WTC11 (cell line): ENCODE results near the gene FASTKD1. TPM values are rescaled to one million over a fixed set of nuclear protein-coding genes. Genes with fewer than 3 reads are reported as not detected.

Experiments used
- ATAC-seq: fragments of 200-7000 bp; cut with Tn5 transposase; 2 replicates; pipeline ENCODE4 v1.10.0; 2021; ENCODE audit warnings: mild to moderate bottlenecking, moderate library complexity
- CTCF ChIA-PET: fragments of 300-600 bp; sonication (Branson Sonifier 250); formaldehyde crosslinking; loops from one replicate; lab custom pipeline; 2021; ENCODE audit warnings: antibody characterized with exemption; lab: Charles Lee
- POLR2A ChIA-PET: fragments of 350-600 bp; sonication (Branson Sonifier 250); formaldehyde crosslinking; loops from one replicate; lab custom pipeline; 2021; ENCODE audit warnings: antibody characterized with exemption; lab: Charles Lee
- DNase-seq: peaks from one replicate; pipeline ENCODE4 v3.0.0; 2021; ENCODE audit warnings: low spot score
- H3K27ac Mint-ChIP-seq: 2 replicates; pipeline ENCODE4 v1.8.0; 2021; ENCODE audit warnings: mixed read lengths
- H3K27me3 Mint-ChIP-seq: 2 replicates; pipeline ENCODE4 v1.8.0; 2021; ENCODE audit warnings: low read depth, mild to moderate bottlenecking, moderate library complexity, mixed read lengths
- H3K36me3 Mint-ChIP-seq: 2 replicates; pipeline ENCODE4 v1.8.0; 2021; ENCODE audit warnings: mixed read lengths
- H3K4me1 Mint-ChIP-seq: 2 replicates; pipeline ENCODE4 v1.8.0; 2022; ENCODE audit warnings: mixed read lengths
- H3K4me3 Mint-ChIP-seq: 2 replicates; pipeline ENCODE4 v1.8.0; 2021; ENCODE audit warnings: mild to moderate bottlenecking, moderate library complexity, mixed read lengths
- H3K9me3 Mint-ChIP-seq: 2 replicates; pipeline ENCODE4 v1.8.0; 2021; ENCODE audit warnings: mixed read lengths
- ATF1 ChIP-seq: sonication (generic); formaldehyde crosslinking; IDR thresholded peaks from 2 replicates; pipeline ENCODE4 v1.8.1; 2023; ENCODE audit warnings: mild to moderate bottlenecking, moderate library complexity, missing genetic modification reagents
- CREB1 ChIP-seq: sonication (generic); formaldehyde crosslinking; IDR thresholded peaks from 2 replicates; pipeline ENCODE4 v1.8.0; 2023; ENCODE audit warnings: mild to moderate bottlenecking, missing genetic modification reagents
- NFATC4 ChIP-seq: fragments of 250-450 bp; sonication (Bioruptor Pico); IDR thresholded peaks from 2 replicates; pipeline ENCODE4 v1.9.0; 2021; ENCODE audit warnings: mild to moderate bottlenecking
- NFE2L1 ChIP-seq: sonication (generic); formaldehyde crosslinking; IDR thresholded peaks from 2 replicates; pipeline ENCODE4 v1.8.1; 2023; ENCODE audit warnings: missing genetic modification reagents
- SMAD3 ChIP-seq: sonication (generic); formaldehyde crosslinking; IDR thresholded peaks from 2 replicates; pipeline ENCODE4 v1.8.0; 2022; ENCODE audit warnings: missing genetic modification reagents, mild to moderate bottlenecking, borderline replicate concordance
- SOX15 ChIP-seq: fragments of 250-450 bp; sonication (Bioruptor Pico); IDR thresholded peaks from 2 replicates; pipeline ENCODE4 v1.9.0; 2021; ENCODE audit warnings: mild to moderate bottlenecking
- ZNF121 ChIP-seq: sonication (generic); formaldehyde crosslinking; IDR thresholded peaks from 2 replicates; pipeline ENCODE4 v1.8.0; 2023; ENCODE audit warnings: missing genetic modification reagents
- ZNF138 ChIP-seq: sonication (generic); formaldehyde crosslinking; conservative IDR thresholded peaks from 2 replicates; pipeline ENCODE4 v1.8.1; 2022; ENCODE audit warnings: mild to moderate bottlenecking, moderate library complexity, missing genetic modification reagents
- ZNF416 ChIP-seq: fragments of 250-450 bp; sonication (Bioruptor Pico); IDR thresholded peaks from 2 replicates; pipeline ENCODE4 v1.9.0; 2021; ENCODE audit warnings: mild to moderate bottlenecking, inconsistent platforms
- ZNF423 ChIP-seq: fragments of 250-450 bp; sonication (Bioruptor Pico); IDR thresholded peaks from 2 replicates; pipeline ENCODE4 v2.1.2; 2022; ENCODE audit warnings: mild to moderate bottlenecking, moderate library complexity
- total RNA-seq: library from RNA; stranded (reverse); gene quantifications from 3 replicates; pipeline ENCODE4 v1.2.3, GENCODE V29; 2021
- TF ChIP-seq, protein P1 (sequence below): sonication (generic); formaldehyde crosslinking; IDR thresholded peaks from 2 replicates; pipeline ENCODE4 v1.8.0; 2023; ENCODE audit warnings: missing genetic modification reagents, mild to moderate bottlenecking, borderline replicate concordance
- TF ChIP-seq, protein P2 (sequence below): sonication (generic); formaldehyde crosslinking; conservative IDR thresholded peaks from 2 replicates; pipeline ENCODE4 v1.8.1; 2022; ENCODE audit warnings: mild to moderate bottlenecking, missing genetic modification reagents
- TF ChIP-seq, protein P3 (sequence below): sonication (generic); formaldehyde crosslinking; IDR thresholded peaks from 2 replicates; pipeline ENCODE4 v1.8.0; 2023; ENCODE audit warnings: mild to moderate bottlenecking, missing genetic modification reagents
- TF ChIP-seq, protein P4 (sequence below): sonication (generic); formaldehyde crosslinking; IDR thresholded peaks from 2 replicates; pipeline ENCODE4 v1.8.1; 2023; ENCODE audit warnings: mild to moderate bottlenecking, moderate library complexity, missing genetic modification reagents
- TF ChIP-seq, protein P5 (sequence below): sonication (generic); formaldehyde crosslinking; IDR thresholded peaks from 2 replicates; pipeline ENCODE4 v1.8.0; 2023; ENCODE audit warnings: missing genetic modification reagents
- TF ChIP-seq, protein P6 (sequence below): sonication (generic); formaldehyde crosslinking; IDR thresholded peaks from 2 replicates; pipeline ENCODE4 v1.8.0; 2022; ENCODE audit warnings: missing genetic modification reagents
- TF ChIP-seq, protein P7 (sequence below): fragments of 250-450 bp; sonication (Bioruptor Pico); IDR thresholded peaks from 2 replicates; pipeline ENCODE4 v1.9.0; 2021; ENCODE audit warnings: mild to moderate bottlenecking

Gene FASTKD1
- total RNA-seq, 1 experiment from 2014 or later = 69.7 TPM

DNA sequence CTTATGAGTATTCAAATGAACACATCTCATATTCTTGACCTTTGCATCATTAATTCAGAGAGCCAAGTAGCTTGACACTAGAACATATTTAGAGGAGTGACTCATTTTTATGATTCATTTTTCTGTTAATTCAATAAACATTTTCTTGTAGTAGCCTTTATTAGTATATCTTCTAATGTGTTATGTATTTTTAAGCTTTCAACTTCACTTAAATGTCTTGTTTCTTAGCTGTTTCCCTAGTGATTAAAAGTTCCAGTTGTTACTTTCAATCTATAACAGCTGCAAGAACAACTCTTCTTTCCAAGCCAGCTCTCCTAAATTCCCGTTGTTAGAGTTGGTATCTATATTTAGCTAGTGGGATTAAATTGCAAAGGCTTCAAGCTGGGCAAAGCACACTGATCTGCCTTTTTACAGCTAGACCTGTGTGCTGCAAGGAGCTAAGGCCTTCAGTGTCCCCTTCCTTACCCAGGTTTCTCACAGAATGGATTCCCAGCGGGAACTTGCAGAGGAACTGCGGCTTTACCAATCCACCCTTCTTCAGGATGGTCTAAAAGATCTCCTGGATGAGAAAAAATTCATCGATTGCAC lies 64.3 kb downstream of the FASTKD1 start, which contains the start of gene KLHL41 (continued):
- TF ChIP-seq, protein P1, sequence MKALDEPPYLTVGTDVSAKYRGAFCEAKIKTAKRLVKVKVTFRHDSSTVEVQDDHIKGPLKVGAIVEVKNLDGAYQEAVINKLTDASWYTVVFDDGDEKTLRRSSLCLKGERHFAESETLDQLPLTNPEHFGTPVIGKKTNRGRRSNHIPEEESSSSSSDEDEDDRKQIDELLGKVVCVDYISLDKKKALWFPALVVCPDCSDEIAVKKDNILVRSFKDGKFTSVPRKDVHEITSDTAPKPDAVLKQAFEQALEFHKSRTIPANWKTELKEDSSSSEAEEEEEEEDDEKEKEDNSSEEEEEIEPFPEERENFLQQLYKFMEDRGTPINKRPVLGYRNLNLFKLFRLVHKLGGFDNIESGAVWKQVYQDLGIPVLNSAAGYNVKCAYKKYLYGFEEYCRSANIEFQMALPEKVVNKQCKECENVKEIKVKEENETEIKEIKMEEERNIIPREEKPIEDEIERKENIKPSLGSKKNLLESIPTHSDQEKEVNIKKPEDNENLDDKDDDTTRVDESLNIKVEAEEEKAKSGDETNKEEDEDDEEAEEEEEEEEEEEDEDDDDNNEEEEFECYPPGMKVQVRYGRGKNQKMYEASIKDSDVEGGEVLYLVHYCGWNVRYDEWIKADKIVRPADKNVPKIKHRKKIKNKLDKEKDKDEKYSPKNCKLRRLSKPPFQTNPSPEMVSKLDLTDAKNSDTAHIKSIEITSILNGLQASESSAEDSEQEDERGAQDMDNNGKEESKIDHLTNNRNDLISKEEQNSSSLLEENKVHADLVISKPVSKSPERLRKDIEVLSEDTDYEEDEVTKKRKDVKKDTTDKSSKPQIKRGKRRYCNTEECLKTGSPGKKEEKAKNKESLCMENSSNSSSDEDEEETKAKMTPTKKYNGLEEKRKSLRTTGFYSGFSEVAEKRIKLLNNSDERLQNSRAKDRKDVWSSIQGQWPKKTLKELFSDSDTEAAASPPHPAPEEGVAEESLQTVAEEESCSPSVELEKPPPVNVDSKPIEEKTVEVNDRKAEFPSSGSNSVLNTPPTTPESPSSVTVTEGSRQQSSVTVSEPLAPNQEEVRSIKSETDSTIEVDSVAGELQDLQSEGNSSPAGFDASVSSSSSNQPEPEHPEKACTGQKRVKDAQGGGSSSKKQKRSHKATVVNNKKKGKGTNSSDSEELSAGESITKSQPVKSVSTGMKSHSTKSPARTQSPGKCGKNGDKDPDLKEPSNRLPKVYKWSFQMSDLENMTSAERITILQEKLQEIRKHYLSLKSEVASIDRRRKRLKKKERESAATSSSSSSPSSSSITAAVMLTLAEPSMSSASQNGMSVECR = no peak
- TF ChIP-seq, protein P2, sequence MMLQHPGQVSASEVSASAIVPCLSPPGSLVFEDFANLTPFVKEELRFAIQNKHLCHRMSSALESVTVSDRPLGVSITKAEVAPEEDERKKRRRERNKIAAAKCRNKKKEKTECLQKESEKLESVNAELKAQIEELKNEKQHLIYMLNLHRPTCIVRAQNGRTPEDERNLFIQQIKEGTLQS (CRISPR knock-in tag) = no peak
- TF ChIP-seq NFATC4 (CRISPR knock-in tag) (no peak), SOX15 (CRISPR knock-in tag) (no peak), ZNF121 (CRISPR knock-in tag) (no peak), ZNF416 (CRISPR knock-in tag) (no peak), ATF1 (CRISPR knock-in tag) (no peak)
- TF ChIP-seq, protein P3, sequence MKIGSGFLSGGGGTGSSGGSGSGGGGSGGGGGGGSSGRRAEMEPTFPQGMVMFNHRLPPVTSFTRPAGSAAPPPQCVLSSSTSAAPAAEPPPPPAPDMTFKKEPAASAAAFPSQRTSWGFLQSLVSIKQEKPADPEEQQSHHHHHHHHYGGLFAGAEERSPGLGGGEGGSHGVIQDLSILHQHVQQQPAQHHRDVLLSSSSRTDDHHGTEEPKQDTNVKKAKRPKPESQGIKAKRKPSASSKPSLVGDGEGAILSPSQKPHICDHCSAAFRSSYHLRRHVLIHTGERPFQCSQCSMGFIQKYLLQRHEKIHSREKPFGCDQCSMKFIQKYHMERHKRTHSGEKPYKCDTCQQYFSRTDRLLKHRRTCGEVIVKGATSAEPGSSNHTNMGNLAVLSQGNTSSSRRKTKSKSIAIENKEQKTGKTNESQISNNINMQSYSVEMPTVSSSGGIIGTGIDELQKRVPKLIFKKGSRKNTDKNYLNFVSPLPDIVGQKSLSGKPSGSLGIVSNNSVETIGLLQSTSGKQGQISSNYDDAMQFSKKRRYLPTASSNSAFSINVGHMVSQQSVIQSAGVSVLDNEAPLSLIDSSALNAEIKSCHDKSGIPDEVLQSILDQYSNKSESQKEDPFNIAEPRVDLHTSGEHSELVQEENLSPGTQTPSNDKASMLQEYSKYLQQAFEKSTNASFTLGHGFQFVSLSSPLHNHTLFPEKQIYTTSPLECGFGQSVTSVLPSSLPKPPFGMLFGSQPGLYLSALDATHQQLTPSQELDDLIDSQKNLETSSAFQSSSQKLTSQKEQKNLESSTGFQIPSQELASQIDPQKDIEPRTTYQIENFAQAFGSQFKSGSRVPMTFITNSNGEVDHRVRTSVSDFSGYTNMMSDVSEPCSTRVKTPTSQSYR (CRISPR knock-in tag) = no peak
- TF ChIP-seq, protein P4, sequence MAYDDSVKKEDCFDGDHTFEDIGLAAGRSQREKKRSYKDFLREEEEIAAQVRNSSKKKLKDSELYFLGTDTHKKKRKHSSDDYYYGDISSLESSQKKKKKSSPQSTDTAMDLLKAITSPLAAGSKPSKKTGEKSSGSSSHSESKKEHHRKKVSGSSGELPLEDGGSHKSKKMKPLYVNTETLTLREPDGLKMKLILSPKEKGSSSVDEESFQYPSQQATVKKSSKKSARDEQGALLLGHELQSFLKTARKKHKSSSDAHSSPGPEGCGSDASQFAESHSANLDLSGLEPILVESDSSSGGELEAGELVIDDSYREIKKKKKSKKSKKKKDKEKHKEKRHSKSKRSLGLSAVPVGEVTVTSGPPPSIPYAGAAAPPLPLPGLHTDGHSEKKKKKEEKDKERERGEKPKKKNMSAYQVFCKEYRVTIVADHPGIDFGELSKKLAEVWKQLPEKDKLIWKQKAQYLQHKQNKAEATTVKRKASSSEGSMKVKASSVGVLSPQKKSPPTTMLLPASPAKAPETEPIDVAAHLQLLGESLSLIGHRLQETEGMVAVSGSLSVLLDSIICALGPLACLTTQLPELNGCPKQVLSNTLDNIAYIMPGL (CRISPR knock-in tag) = no peak
- TF ChIP-seq, protein P5, sequence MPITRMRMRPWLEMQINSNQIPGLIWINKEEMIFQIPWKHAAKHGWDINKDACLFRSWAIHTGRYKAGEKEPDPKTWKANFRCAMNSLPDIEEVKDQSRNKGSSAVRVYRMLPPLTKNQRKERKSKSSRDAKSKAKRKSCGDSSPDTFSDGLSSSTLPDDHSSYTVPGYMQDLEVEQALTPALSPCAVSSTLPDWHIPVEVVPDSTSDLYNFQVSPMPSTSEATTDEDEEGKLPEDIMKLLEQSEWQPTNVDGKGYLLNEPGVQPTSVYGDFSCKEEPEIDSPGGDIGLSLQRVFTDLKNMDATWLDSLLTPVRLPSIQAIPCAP (CRISPR knock-in tag) = no peak

DNA sequence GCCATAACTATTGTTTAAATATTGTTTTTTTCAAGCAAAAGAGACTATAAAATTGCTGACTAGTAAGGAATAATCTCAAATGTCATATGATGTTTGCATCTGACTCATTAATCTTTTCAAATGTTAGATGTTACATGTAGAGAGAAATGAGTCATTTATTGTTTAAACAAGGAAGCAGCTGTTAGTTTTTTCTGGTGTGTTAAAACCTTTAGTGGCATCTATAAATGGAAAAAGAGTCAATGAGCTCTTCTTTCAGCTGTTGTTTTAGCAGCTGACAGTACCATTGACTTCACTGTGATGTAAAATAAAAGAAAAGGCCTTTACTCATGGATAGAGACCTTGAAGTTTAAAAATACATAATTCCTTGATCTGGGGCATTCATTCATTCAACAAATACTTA lies 66.0 kb downstream of the FASTKD1 start:
- Mint-ChIP-seq H3K4me3 (no peak overlapping the region), H3K9me3 (peaks cover 10% of the 10 kb centered on the region), H3K27ac (no peak overlapping the region), H3K27me3 (no peaks in the 10 kb centered on the region; the same call in 1 of the 2 replicates), H3K36me3 (peaks cover 8% of the 10 kb centered on the region; the same call in 1 of the 2 replicates), H3K4me1 (peaks cover 9% of the 10 kb centered on the region)
- TF ChIP-seq NFE2L1 (no peak), SMAD3 (no peak), ZNF423 (CRISPR knock-in tag) (no peak), ZNF138 (CRISPR knock-in tag) (no peak), CREB1 (CRISPR knock-in tag) (no peak)
- TF ChIP-seq, protein P6, sequence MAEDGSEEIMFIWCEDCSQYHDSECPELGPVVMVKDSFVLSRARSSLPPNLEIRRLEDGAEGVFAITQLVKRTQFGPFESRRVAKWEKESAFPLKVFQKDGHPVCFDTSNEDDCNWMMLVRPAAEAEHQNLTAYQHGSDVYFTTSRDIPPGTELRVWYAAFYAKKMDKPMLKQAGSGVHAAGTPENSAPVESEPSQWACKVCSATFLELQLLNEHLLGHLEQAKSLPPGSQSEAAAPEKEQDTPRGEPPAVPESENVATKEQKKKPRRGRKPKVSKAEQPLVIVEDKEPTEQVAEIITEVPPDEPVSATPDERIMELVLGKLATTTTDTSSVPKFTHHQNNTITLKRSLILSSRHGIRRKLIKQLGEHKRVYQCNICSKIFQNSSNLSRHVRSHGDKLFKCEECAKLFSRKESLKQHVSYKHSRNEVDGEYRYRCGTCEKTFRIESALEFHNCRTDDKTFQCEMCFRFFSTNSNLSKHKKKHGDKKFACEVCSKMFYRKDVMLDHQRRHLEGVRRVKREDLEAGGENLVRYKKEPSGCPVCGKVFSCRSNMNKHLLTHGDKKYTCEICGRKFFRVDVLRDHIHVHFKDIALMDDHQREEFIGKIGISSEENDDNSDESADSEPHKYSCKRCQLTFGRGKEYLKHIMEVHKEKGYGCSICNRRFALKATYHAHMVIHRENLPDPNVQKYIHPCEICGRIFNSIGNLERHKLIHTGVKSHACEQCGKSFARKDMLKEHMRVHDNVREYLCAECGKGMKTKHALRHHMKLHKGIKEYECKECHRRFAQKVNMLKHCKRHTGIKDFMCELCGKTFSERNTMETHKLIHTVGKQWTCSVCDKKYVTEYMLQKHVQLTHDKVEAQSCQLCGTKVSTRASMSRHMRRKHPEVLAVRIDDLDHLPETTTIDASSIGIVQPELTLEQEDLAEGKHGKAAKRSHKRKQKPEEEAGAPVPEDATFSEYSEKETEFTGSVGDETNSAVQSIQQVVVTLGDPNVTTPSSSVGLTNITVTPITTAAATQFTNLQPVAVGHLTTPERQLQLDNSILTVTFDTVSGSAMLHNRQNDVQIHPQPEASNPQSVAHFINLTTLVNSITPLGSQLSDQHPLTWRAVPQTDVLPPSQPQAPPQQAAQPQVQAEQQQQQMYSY (CRISPR knock-in tag) = no peak
- TF ChIP-seq, protein P7, sequence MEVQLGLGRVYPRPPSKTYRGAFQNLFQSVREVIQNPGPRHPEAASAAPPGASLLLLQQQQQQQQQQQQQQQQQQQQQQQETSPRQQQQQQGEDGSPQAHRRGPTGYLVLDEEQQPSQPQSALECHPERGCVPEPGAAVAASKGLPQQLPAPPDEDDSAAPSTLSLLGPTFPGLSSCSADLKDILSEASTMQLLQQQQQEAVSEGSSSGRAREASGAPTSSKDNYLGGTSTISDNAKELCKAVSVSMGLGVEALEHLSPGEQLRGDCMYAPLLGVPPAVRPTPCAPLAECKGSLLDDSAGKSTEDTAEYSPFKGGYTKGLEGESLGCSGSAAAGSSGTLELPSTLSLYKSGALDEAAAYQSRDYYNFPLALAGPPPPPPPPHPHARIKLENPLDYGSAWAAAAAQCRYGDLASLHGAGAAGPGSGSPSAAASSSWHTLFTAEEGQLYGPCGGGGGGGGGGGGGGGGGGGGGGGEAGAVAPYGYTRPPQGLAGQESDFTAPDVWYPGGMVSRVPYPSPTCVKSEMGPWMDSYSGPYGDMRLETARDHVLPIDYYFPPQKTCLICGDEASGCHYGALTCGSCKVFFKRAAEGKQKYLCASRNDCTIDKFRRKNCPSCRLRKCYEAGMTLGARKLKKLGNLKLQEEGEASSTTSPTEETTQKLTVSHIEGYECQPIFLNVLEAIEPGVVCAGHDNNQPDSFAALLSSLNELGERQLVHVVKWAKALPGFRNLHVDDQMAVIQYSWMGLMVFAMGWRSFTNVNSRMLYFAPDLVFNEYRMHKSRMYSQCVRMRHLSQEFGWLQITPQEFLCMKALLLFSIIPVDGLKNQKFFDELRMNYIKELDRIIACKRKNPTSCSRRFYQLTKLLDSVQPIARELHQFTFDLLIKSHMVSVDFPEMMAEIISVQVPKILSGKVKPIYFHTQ = no peak
- ATAC-seq (no peak), DNase-seq (no peak)
- ChIA-PET CTCF (interaction anchor here (0.8 kb wide), 1 partner anchor 39 kb away, joined by 4 read pairs; no protein-coding TSS in a partner anchor), POLR2A (no interaction called here)
